ENCODE measurements around the gene EXOC4.

- TF ChIP-seq, protein P1, sequence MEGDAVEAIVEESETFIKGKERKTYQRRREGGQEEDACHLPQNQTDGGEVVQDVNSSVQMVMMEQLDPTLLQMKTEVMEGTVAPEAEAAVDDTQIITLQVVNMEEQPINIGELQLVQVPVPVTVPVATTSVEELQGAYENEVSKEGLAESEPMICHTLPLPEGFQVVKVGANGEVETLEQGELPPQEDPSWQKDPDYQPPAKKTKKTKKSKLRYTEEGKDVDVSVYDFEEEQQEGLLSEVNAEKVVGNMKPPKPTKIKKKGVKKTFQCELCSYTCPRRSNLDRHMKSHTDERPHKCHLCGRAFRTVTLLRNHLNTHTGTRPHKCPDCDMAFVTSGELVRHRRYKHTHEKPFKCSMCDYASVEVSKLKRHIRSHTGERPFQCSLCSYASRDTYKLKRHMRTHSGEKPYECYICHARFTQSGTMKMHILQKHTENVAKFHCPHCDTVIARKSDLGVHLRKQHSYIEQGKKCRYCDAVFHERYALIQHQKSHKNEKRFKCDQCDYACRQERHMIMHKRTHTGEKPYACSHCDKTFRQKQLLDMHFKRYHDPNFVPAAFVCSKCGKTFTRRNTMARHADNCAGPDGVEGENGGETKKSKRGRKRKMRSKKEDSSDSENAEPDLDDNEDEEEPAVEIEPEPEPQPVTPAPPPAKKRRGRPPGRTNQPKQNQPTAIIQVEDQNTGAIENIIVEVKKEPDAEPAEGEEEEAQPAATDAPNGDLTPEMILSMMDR (IDR thresholded peaks at IDR 0.05) = no peak
- TF ChIP-seq POLR2A (IDR thresholded peaks at IDR 0.05) = no peak
- TF ChIP-seq POLR2AphosphoS5 (IDR thresholded peaks at IDR 0.05) = no peak
Measured at GRCh38 chr7:133234961-133235875, 17.7 kb upstream of the EXOC4 start.
